K562 (cell line): ENCODE data around the gene ACTBL2. TPM values are rescaled to one million over a fixed set of nuclear protein-coding genes. Genes with fewer than 3 reads are reported as not detected.

Experiments
- ATAC-seq: fragments of 200-7000 bp; cut with Tn5 transposase; 3 replicates; pipeline ENCODE4 v1.9.1; 2020; ENCODE audit warnings: moderate library complexity
- BruUV-seq: library from RNA; stranded (reverse); fragments of 400-500 nt; replicated peaks from 2 replicates; lab custom pipeline; 2021; lab: Mats Ljungman, UMichigan
- CTCF ChIA-PET: fragments of 300-600 bp; formaldehyde crosslinking; extraction: SDS; loops from one replicate; lab custom pipeline; 2021; ENCODE audit warnings: low intra/inter-chr PET ratio; lab: Yijun Ruan, JAX
- POLR2A ChIA-PET: fragments of 300-600, 350-650 bp; sonication (Branson Sonifier 250); formaldehyde crosslinking; extraction: SDS; loops from one replicate; lab custom pipeline; 2021; ENCODE audit warnings: antibody characterized with exemption, inconsistent platforms; lab: Yijun Ruan, JAX
- DNase-seq, 4 experiments: peaks; one replicate each; pipeline versions ENCODE4 v3.0.0 to v3.0.0-alpha.2; 2011 to 2018; ENCODE audit warnings: low spot score in 3 of 4, mixed read lengths in 3 of 4; ENCODE audit errors: extremely low read depth in 1 of 4
- FAIRE-seq: peaks from 2 replicates; lab custom pipeline; 2011; peaks lifted over from hg19 to GRCh38; lab: Jason Lieb, UNC
- H2AFZ ChIP-seq: 2 replicates; pipeline ENCODE4 v1.6.0; 2011; ENCODE audit warnings: low read depth, low read length, control low read depth, inconsistent platforms
- H3K27ac ChIP-seq: fragments of 200-600 bp; 3 replicates; pipeline ENCODE4 v1.8.0; 2011; ENCODE audit warnings: low read depth, mild to moderate bottlenecking, control low read depth, inconsistent platforms, low read length, moderate library complexity, mixed read lengths; ENCODE audit errors: extremely low read depth
- H3K27me3 ChIP-seq, 2 experiments: fragments of 300-600 bp in 1 of 2; 2 replicates in 1 of 2; 3 replicates in 1 of 2; pipeline versions ENCODE4 v1.6.0 to v1.8.0; 2011; ENCODE audit warnings: inconsistent platforms in 2 of 2, low read length in 2 of 2, mild to moderate bottlenecking in 1 of 2, mixed read lengths in 1 of 2, moderate library complexity in 1 of 2; ENCODE audit not compliant: control insufficient read depth in 2 of 2, insufficient read depth in 2 of 2
- H3K36me3 ChIP-seq: fragments of 300-600 bp; 3 replicates; pipeline ENCODE4 v1.8.0; 2011; ENCODE audit warnings: mild to moderate bottlenecking, low read length, inconsistent platforms; ENCODE audit not compliant: control insufficient read depth, insufficient read depth
- H3K4me1 ChIP-seq, 2 experiments: fragments of 200-600 bp in 1 of 2; replicated peaks in 1 of 2; 2 replicates in 1 of 2; 3 replicates in 1 of 2; pipeline versions ENCODE4 v1.5.1 to v1.8.0; 2011; ENCODE audit warnings: inconsistent platforms in 2 of 2, low read length in 2 of 2, mild to moderate bottlenecking in 1 of 2, mixed read lengths in 1 of 2, moderate library complexity in 1 of 2; ENCODE audit not compliant: control insufficient read depth in 2 of 2, insufficient read depth in 2 of 2
- H3K4me2 ChIP-seq: 2 replicates; pipeline ENCODE4 v1.6.1; 2011; ENCODE audit warnings: low read length, control low read depth, inconsistent platforms, mixed read lengths; ENCODE audit not compliant: insufficient read depth
- H3K4me3 ChIP-seq: fragments of 200-600 bp; sonication (generic), shearing (Covaris generic); 2 replicates; pipeline ENCODE4 v1.5.1; 2016; ENCODE audit warnings: control low read depth, inconsistent platforms
- H3K79me2 ChIP-seq: fragments of 200-600 bp; 3 replicates; pipeline ENCODE4 v1.8.0; 2011; ENCODE audit warnings: low read length, inconsistent platforms; ENCODE audit not compliant: control insufficient read depth, insufficient read depth
- H3K9ac ChIP-seq, 2 experiments: 2 replicates each; pipeline versions ENCODE4 v1.6.0 to v1.6.1; 2011; ENCODE audit warnings: low read depth in 2 of 2, low read length in 2 of 2, control low read depth in 1 of 2, inconsistent platforms in 1 of 2, mild to moderate bottlenecking in 1 of 2, mixed read lengths in 1 of 2; ENCODE audit not compliant: insufficient read depth in 1 of 2
- H3K9me1 ChIP-seq: one replicate; pipeline ENCODE4 v1.6.0; 2011; ENCODE audit warnings: inconsistent platforms, mild to moderate bottlenecking, low read length, moderate library complexity; ENCODE audit not compliant: control insufficient read depth, insufficient read depth
- H3K9me3 ChIP-seq: replicated peaks from 2 replicates; pipeline ENCODE4 v1.5.1; 2011; ENCODE audit warnings: low read depth, low read length, inconsistent platforms; ENCODE audit not compliant: control insufficient read depth, insufficient read depth
- H4K20me1 ChIP-seq: replicated peaks from 2 replicates; pipeline ENCODE4 v1.6.1; 2011; ENCODE audit warnings: low read length, inconsistent platforms, mixed read lengths; ENCODE audit not compliant: control insufficient read depth, insufficient read depth
- BRF1 ChIP-seq: IDR thresholded peaks from 3 replicates; pipeline ENCODE4 v1.6.1; 2011; ENCODE audit warnings: borderline replicate concordance, mild to moderate bottlenecking; ENCODE audit not compliant: insufficient read length; ENCODE audit errors: extremely low read depth
- GATA2 ChIP-seq: sonication (generic); formaldehyde crosslinking; IDR thresholded peaks from 2 replicates; pipeline ENCODE4 v1.4.0; 2020; ENCODE audit warnings: mild to moderate bottlenecking, missing genetic modification reagents
- GTF2A2 ChIP-seq: IDR thresholded peaks from 2 replicates; pipeline ENCODE4 v1.6.1; 2016; ENCODE audit warnings: mild to moderate bottlenecking, missing genetic modification characterization, missing compliant biosample characterization
- LARP7 ChIP-seq: fragments of 450-650 bp; IDR thresholded peaks from 2 replicates; pipeline ENCODE4 v1.6.1; 2016
- NCOA1 ChIP-seq: fragments of 450-650 bp; IDR thresholded peaks from 2 replicates; pipeline ENCODE4 v1.6.1; 2016; ENCODE audit warnings: low read depth
- PBX2 ChIP-seq, 2 experiments: IDR thresholded peaks in 1 of 2; conservative IDR thresholded peaks in 1 of 2; 2 replicates each; pipeline ENCODE4 v1.6.1; 2016; ENCODE audit warnings: low read depth in 2 of 2, mild to moderate bottlenecking in 1 of 2, missing compliant biosample characterization in 1 of 2, missing genetic modification characterization in 1 of 2, moderate library complexity in 1 of 2
- PRDM10 ChIP-seq: fragments of 450-650 bp; IDR thresholded peaks from 2 replicates; pipeline ENCODE4 v1.6.1; 2018; ENCODE audit not compliant: partially characterized antibody
- SNAPC5 ChIP-seq: fragments of 250-450 bp; sonication (Bioruptor Pico); IDR thresholded peaks from 2 replicates; pipeline ENCODE4 v1.8.0; 2021; ENCODE audit warnings: moderate library complexity, mild to moderate bottlenecking, inconsistent platforms
- ZNF431 ChIP-seq: sonication (generic); formaldehyde crosslinking; IDR thresholded peaks from 2 replicates; pipeline ENCODE4 v1.8.0; 2022; ENCODE audit warnings: mild to moderate bottlenecking, missing genetic modification reagents
- WGBS: fragments of 100-300 bp; shearing (Covaris generic); methylation state at CpG from one replicate; pipeline ENCODE4 v1.1.6; 2016; ENCODE audit warnings: low coverage, mixed read lengths; ENCODE audit not compliant: insufficient coverage; ENCODE audit errors: missing lambda C conversion rate; 5-methylcytosine and 5-hydroxymethylcytosine counted together
- in situ Hi-C: fragments of 300-500 bp; cut with MboI; formaldehyde crosslinking; loops from 4 replicates; pipeline ENCODE4 v1.15.0; 2018; ENCODE audit warnings: inconsistent platforms, mixed read lengths
- intact Hi-C: fragments of 100-400 bp; cut with micrococcal nuclease; formaldehyde crosslinking; loops from 2 replicates; pipeline ENCODE4 v1.14.2; 2022
- polyA plus RNA-seq, 8 experiments: library from polyadenylated mRNA; depleted of rRNA in 4 of 8; stranded (reverse) in 5 of 8; unstranded in 3 of 8; fragments of >200 nt; fragmentation: Nextera tagmentation in 2 of 8; fragmentation: Illumina TruSeq in 1 of 8; extraction: Ambion mirVana in 2 of 8; extraction: Trizol in 1 of 8; gene quantifications; 2 replicates each; pipeline versions ENCODE4 v1.2.1 to v1.2.3, GENCODE V29; 2011 to 2014; ENCODE audit warnings: inconsistent platforms in 1 of 8, missing spikeins in 1 of 8
- total RNA-seq, 7 experiments: library from RNA; depleted of rRNA in 6 of 7; stranded (reverse); fragments of >200 nt in 6 of 7; fragmentation: Illumina TruSeq in 2 of 7; extraction: Trizol in 2 of 7; gene quantifications; 2 replicates each; pipeline versions ENCODE4 v1.2.1 to v1.2.3, GENCODE V29; 2011 to 2021; ENCODE audit warnings: low replicate concordance in 1 of 7

The ACTBL2 gene
- total and polyA plus RNA-seq, 9 of the 15 experiments (the other 6 are each of a cell fraction or from before 2014, with no cell fraction given), result not detected

- no peak for FAIRE-seq
- no TSS peak for BruUV-seq
These were observed 22.9 kb upstream of the ACTBL2 start for GRCh38 chr5:57505272-57506200.

GRCh38 chr5:57504357-57504756, 21.7 kb upstream of the ACTBL2 start:
- 9% methylated on average over 5 of the region's 5 CpGs for WGBS
- H3K4me3 ChIP-seq, result no peak overlapping the region
- ATAC-seq (no peak), FAIRE-seq (peak; percentile 37), DNase-seq (peak in 1 of 4 experiments; percentile 3)
- H3K36me3 ChIP-seq, result no peaks in the 10 kb centered on the region
- ChIA-PET CTCF (no interaction called here), POLR2A (no interaction called here)
- H3K9me1 ChIP-seq, result no peaks in the 10 kb centered on the region
- H3K9me3 ChIP-seq, result no peaks in the 10 kb centered on the region
- H3K27ac ChIP-seq, result no peak overlapping the region
- no peaks in the 10 kb centered on the region for H3K79me2 ChIP-seq
- H3K4me1 ChIP-seq, result no peaks in the 10 kb centered on the region
- H2AFZ ChIP-seq, result no peak overlapping the region
- H4K20me1 ChIP-seq, result no peaks in the 10 kb centered on the region
- intact Hi-C loops, result loop anchor here (10.0 kb wide), 1 partner anchor 270 kb away; no protein-coding TSS in a partner anchor
- no TSS peak for BruUV-seq
- in situ Hi-C loops, result no loop called here
- no peak overlapping the region for H3K4me2 ChIP-seq
- H3K27me3 ChIP-seq, result no peaks in the 10 kb centered on the region
- H3K9ac ChIP-seq, result no peak overlapping the region
- no peak for TF ChIP-seq SNAPC5 (CRISPR knock-in tag)
- no peak for TF ChIP-seq PBX2 (CRISPR knock-in tag; IDR thresholded peaks at IDR 0.05; ENCODE audit: low read depth)
- TF ChIP-seq PBX2 (tag; conservative IDR thresholded peaks at IDR 0.05; ENCODE audit: low read depth), result no peak
- no peak for TF ChIP-seq ZNF431 (CRISPR knock-in tag)
- no peak for TF ChIP-seq NCOA1
- no peak for TF ChIP-seq PRDM10

More at GRCh38 chr5:57505272-57506200, 22.9 kb upstream of the ACTBL2 start:
- no peaks in the 10 kb centered on the region for H3K27me3 ChIP-seq
- TF ChIP-seq BRF1 (no peak), GTF2A2 (tag) (no peak), GATA2 (CRISPR knock-in tag) (no peak), LARP7 (no peak)
- TF ChIP-seq, all 486 proteins: peak for 0
- no peak overlapping the region for H3K9ac ChIP-seq
- no peak overlapping the region for H3K4me2 ChIP-seq
- no peaks in the 10 kb centered on the region for H3K9me3 ChIP-seq
- no peaks in the 10 kb centered on the region for H3K36me3 ChIP-seq
- no peaks in the 10 kb centered on the region for H3K79me2 ChIP-seq
- DNase-seq, result no peak
- in situ Hi-C loops (no loop called here), intact Hi-C loops (loop anchor here (10.0 kb wide), 1 partner anchor 269 kb away; no protein-coding TSS in a partner anchor)
- no peaks in the 10 kb centered on the region for H3K4me1 ChIP-seq
- no peaks in the 10 kb centered on the region for H4K20me1 ChIP-seq
- no peak for ATAC-seq
- no peak overlapping the region for H3K4me3 ChIP-seq
- H2AFZ ChIP-seq, result no peak overlapping the region
- POLR2A ChIA-PET, result no interaction called here
- WGBS, result 0% methylated on average over 5 of the region's 5 CpGs
- CTCF ChIA-PET, result no interaction called here
- H3K27ac ChIP-seq, result no peak overlapping the region
- no peaks in the 10 kb centered on the region for H3K9me1 ChIP-seq
